Activated T-cell treated with anti-CD3 and anti-CD28 coated beads for 1 hour (primary cell): Measurements from ENCODE around the gene IMP3.
A peak's percentile ranks its signal among the peaks of the same experiment; 100 is the strongest.
"Not testable (repeated sequence)": the region's sequence is repeated elsewhere in the genome, so short reads cannot be mapped to it uniquely, and the experiment has no call there.

Experiments
- DNase-seq: peaks from one replicate; pipeline ENCODE4 v3.0.0-alpha.2; 2020; ENCODE audit warnings: low read depth

Gene IMP3

GRCh38 chr15:75650908-75651809 is 11.1 kb upstream of the IMP3 start:
- DNase-seq = no peak

- no peak for DNase-seq
Measured at GRCh38 chr15:75649848-75650247, 9.8 kb upstream of the IMP3 start.

GRCh38 chr15:75649045-75649761 is 9.2 kb upstream of the IMP3 start:
- DNase-seq = no peak

GRCh38 chr15:75648156-75649000 is 8.4 kb upstream of the IMP3 start:
- DNase-seq = no peak

GRCh38 chr15:75647370-75648155 is 7.5 kb upstream of the IMP3 start, which contains the start of gene SNX33:
SNX33 (plus strand) TSS chr15:75647912; CDS start chr15:75649103, 1,191 bp downstream.
- peak; percentile 36 for DNase-seq

GRCh38 chr15:75646944-75647364 is 6.9 kb upstream of the IMP3 start:
- DNase-seq = no peak

- no peak for DNase-seq
Measured at GRCh38 chr15:75646112-75646943, 6.3 kb upstream of the IMP3 start.

GRCh38 chr15:75644376-75644775 is 4.4 kb upstream of the IMP3 start:
- DNase-seq = no peak

- no peak for DNase-seq
Measured at GRCh38 chr15:75641603-75642002, 1.6 kb upstream of the IMP3 start.

GRCh38 chr15:75641179-75641503 is 1.1 kb upstream of the IMP3 start:
- DNase-seq = no peak

- DNase-seq = peak; percentile 39
Measured at GRCh38 chr15:75640483-75641178, 607 bp upstream of the IMP3 start.

GRCh38 chr15:75639191-75639708 is 774 bp downstream of the IMP3 start:
- DNase-seq = no peak

- DNase-seq = no peak
Measured at GRCh38 chr15:75637245-75638009, 2.6 kb downstream of the IMP3 start.

- DNase-seq = no peak
Measured at GRCh38 chr15:75636026-75636425, 4.0 kb downstream of the IMP3 start.

GRCh38 chr15:75633922-75634321 is 6.1 kb downstream of the IMP3 start:
- not testable (repeated sequence) for DNase-seq

- no peak for DNase-seq
Measured at GRCh38 chr15:75631935-75632334, 8.1 kb downstream of the IMP3 start.

GRCh38 chr15:75625542-75626347 is 14.3 kb downstream of the IMP3 start, which contains the start of gene SNUPN:
SNUPN (minus strand) TSS chr15:75625725; CDS start chr15:75621051, 4,674 bp downstream.
- peak; percentile 88 for DNase-seq

GRCh38 chr15:75622505-75622904 is 17.5 kb downstream of the IMP3 start:
- no peak for DNase-seq
